ENCODE data around the gene HSPA2.

The HSPA2 gene

DNA sequence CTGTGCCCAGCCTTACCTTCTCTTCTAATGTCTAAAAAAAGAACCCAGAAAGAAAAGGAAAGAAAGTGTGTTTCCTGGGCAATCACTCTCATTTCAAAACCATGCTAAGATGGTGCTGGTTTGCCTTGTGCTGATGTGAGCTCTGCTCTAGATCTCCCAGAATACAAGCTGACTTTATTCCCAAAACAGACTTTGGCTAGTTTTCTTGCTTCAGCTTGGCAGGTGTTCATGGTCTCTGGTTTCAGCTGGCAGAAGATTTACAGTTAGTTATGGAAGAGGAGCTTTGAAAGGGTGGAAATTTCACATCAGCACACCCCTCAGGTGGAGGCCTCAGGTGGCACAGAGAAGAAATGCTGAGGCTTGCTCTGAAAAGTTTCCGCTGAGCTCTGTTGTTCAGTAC is 43.6 kb downstream of the HSPA2 start:
- no peak overlapping the region for H3K4me3 ChIP-seq (ENCODE audit: low read depth, low read length)
- DNase-seq (ENCODE audit: low read depth, low spot score) = no peak
- in situ Hi-C loops (cut with HindIII; ENCODE audit: low sequenced_read_pairs) = no loop called here
- TF ChIP-seq, protein P1, sequence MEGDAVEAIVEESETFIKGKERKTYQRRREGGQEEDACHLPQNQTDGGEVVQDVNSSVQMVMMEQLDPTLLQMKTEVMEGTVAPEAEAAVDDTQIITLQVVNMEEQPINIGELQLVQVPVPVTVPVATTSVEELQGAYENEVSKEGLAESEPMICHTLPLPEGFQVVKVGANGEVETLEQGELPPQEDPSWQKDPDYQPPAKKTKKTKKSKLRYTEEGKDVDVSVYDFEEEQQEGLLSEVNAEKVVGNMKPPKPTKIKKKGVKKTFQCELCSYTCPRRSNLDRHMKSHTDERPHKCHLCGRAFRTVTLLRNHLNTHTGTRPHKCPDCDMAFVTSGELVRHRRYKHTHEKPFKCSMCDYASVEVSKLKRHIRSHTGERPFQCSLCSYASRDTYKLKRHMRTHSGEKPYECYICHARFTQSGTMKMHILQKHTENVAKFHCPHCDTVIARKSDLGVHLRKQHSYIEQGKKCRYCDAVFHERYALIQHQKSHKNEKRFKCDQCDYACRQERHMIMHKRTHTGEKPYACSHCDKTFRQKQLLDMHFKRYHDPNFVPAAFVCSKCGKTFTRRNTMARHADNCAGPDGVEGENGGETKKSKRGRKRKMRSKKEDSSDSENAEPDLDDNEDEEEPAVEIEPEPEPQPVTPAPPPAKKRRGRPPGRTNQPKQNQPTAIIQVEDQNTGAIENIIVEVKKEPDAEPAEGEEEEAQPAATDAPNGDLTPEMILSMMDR (IDR thresholded peaks at IDR 0.05; ENCODE audit: low read depth, low read length) = no peak

- TF ChIP-seq, protein P1 (IDR thresholded peaks at IDR 0.05; ENCODE audit: low read depth, low read length) = no peak
- in situ Hi-C loops (cut with HindIII; ENCODE audit: low sequenced_read_pairs) = no loop called here
- H3K4me3 ChIP-seq (ENCODE audit: low read depth, low read length) = no peak overlapping the region
- DNase-seq (ENCODE audit: low read depth, low spot score) = peak; percentile 6
Measured at GRCh38 chr14:64591809-64592208, 51.3 kb downstream of the HSPA2 start.
